OCI-LY3 (cell line): ENCODE results near the gene IRX6.

Source experiments
- EZH2phosphoT487 ChIP-seq: fragments of 200-600 bp; shearing (Covaris generic); IDR thresholded peaks from 2 replicates; pipeline ENCODE4 v1.6.1; 2018; ENCODE audit warnings: antibody characterized with exemption, mixed run types, low read depth
- TF ChIP-seq, protein P1 (sequence below): fragments of 200-600, 300-600 bp; sonication (generic); IDR thresholded peaks from 2 replicates; pipeline ENCODE4 v1.5.1; 2014; ENCODE audit warnings: antibody characterized with exemption, low read length, low read depth

- TF ChIP-seq, protein P1, sequence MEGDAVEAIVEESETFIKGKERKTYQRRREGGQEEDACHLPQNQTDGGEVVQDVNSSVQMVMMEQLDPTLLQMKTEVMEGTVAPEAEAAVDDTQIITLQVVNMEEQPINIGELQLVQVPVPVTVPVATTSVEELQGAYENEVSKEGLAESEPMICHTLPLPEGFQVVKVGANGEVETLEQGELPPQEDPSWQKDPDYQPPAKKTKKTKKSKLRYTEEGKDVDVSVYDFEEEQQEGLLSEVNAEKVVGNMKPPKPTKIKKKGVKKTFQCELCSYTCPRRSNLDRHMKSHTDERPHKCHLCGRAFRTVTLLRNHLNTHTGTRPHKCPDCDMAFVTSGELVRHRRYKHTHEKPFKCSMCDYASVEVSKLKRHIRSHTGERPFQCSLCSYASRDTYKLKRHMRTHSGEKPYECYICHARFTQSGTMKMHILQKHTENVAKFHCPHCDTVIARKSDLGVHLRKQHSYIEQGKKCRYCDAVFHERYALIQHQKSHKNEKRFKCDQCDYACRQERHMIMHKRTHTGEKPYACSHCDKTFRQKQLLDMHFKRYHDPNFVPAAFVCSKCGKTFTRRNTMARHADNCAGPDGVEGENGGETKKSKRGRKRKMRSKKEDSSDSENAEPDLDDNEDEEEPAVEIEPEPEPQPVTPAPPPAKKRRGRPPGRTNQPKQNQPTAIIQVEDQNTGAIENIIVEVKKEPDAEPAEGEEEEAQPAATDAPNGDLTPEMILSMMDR = no peak
- no peak for TF ChIP-seq EZH2phosphoT487
These were observed 7.0 kb downstream of the IRX6 start for GRCh38 chr16:55330781-55331647.
